DOHH2 (cell line): ENCODE data around the gene CYB561A3.

ENCODE experiments used
- H3F3A ChIP-seq: fragments of 200-600 bp; sonication (generic), shearing (Covaris generic); 2 replicates; pipeline ENCODE4 v1.6.0; 2016; ENCODE audit warnings: antibody characterized with exemption, mild to moderate bottlenecking; ENCODE audit not compliant: control insufficient read depth, insufficient read depth
- H3K27ac ChIP-seq: fragments of 200-600 bp; sonication (generic); 2 replicates; pipeline ENCODE4 v1.5.1; 2014; ENCODE audit warnings: low read depth, mild to moderate bottlenecking, low read length, moderate library complexity
- H3K27me3 ChIP-seq: fragments of 200-600 bp; sonication (generic); 2 replicates; pipeline ENCODE4 v1.6.1; 2014; ENCODE audit warnings: mild to moderate bottlenecking, low read length, mixed read lengths; ENCODE audit not compliant: control insufficient read depth
- H3K36me3 ChIP-seq: fragments of 200-600 bp; sonication (generic); 2 replicates; pipeline ENCODE4 v1.6.1; 2014; ENCODE audit warnings: mild to moderate bottlenecking, low read length, moderate library complexity, mixed read lengths; ENCODE audit not compliant: control insufficient read depth
- H3K4me1 ChIP-seq: fragments of 200-600 bp; sonication (generic); 2 replicates; pipeline ENCODE4 v1.6.1; 2014; ENCODE audit warnings: mild to moderate bottlenecking, low read length, mixed read lengths; ENCODE audit not compliant: control insufficient read depth
- H3K4me2 ChIP-seq: fragments of 200-600 bp; sonication (generic); 2 replicates; pipeline ENCODE4 v1.6.0; 2014; ENCODE audit warnings: mild to moderate bottlenecking, low read length, moderate library complexity
- H3K4me3 ChIP-seq: fragments of 200-600 bp; sonication (generic); 2 replicates; pipeline ENCODE4 v1.5.1; 2014; ENCODE audit warnings: mild to moderate bottlenecking, low read length, mixed read lengths
- H3K79me2 ChIP-seq: fragments of 200-600 bp; sonication (generic); 2 replicates; pipeline ENCODE4 v1.6.1; 2014; ENCODE audit warnings: mild to moderate bottlenecking, low read length, mixed read lengths; ENCODE audit not compliant: control insufficient read depth
- H3K9me2 ChIP-seq: fragments of 200-600 bp; sonication (generic); replicated peaks from 2 replicates; pipeline ENCODE4 v1.6.1; 2014; ENCODE audit warnings: mild to moderate bottlenecking, low read length, mixed read lengths; ENCODE audit not compliant: control insufficient read depth
- H3K9me3 ChIP-seq: fragments of 200-600 bp; sonication (generic); 2 replicates; pipeline ENCODE4 v1.6.1; 2014; ENCODE audit warnings: antibody characterized with exemption, low read length, mixed read lengths; ENCODE audit not compliant: control insufficient read depth, insufficient read depth
- H4K20me1 ChIP-seq: fragments of 200-600 bp; sonication (generic); 2 replicates; pipeline ENCODE4 v1.6.0; 2014; ENCODE audit warnings: low read depth, mild to moderate bottlenecking, antibody characterized with exemption, low read length, moderate library complexity; ENCODE audit not compliant: control insufficient read depth, insufficient read depth
- CTCF ChIP-seq: fragments of 200-600 bp; sonication (generic); IDR thresholded peaks from one replicate; pipeline ENCODE4 v1.5.1; 2014; ENCODE audit warnings: antibody characterized with exemption, mild to moderate bottlenecking, low read depth, low read length; ENCODE audit not compliant: poor library complexity, severe bottlenecking
- EZH2phosphoT487 ChIP-seq: fragments of 200-600 bp; sonication (generic); IDR thresholded peaks from 2 replicates; pipeline ENCODE4 v1.6.1; 2017; ENCODE audit warnings: borderline replicate concordance, mild to moderate bottlenecking, antibody characterized with exemption, low read length, moderate library complexity, mixed read lengths

Gene CYB561A3

GRCh38 chr11:61378713-61379313 is 17.1 kb upstream of the CYB561A3 start:
- Histone ChIP-seq H3K4me3 (no peak overlapping the region), H3K36me3 (peaks cover 8% of the 10 kb centered on the region), H3K27me3 (no peaks in the 10 kb centered on the region), H3K9me3 (no peaks in the 10 kb centered on the region), H4K20me1 (no peaks in the 10 kb centered on the region), H3K27ac (no peak overlapping the region), H3K4me1 (no peaks in the 10 kb centered on the region), H3K9me2 (no peaks in the 10 kb centered on the region), H3K4me2 (no peak overlapping the region), H3F3A (no peaks in the 10 kb centered on the region), H3K79me2 (no peaks in the 10 kb centered on the region)
- TF ChIP-seq CTCF (no peak), EZH2phosphoT487 (no peak)

- H3K9me2 ChIP-seq: no peaks in the 10 kb centered on the region
- H3K36me3 ChIP-seq: peaks cover 14% of the 10 kb centered on the region
- H3K4me2 ChIP-seq: no peak overlapping the region
- H3K27me3 ChIP-seq: no peaks in the 10 kb centered on the region
- H3K4me3 ChIP-seq: no peak overlapping the region
- TF ChIP-seq CTCF (no peak), EZH2phosphoT487 (no peak)
- no peaks in the 10 kb centered on the region for H3K9me3 ChIP-seq
- no peaks in the 10 kb centered on the region for H3F3A ChIP-seq
- no peak overlapping the region for H3K27ac ChIP-seq
- no peaks in the 10 kb centered on the region for H3K79me2 ChIP-seq
- H4K20me1 ChIP-seq: no peaks in the 10 kb centered on the region
- no peaks in the 10 kb centered on the region for H3K4me1 ChIP-seq
Observed at GRCh38 chr11:61377461-61378160, 15.9 kb upstream of the CYB561A3 start.

- Histone ChIP-seq H3F3A (0 out of 2 replicates have a peak, but pooled peaks cover 5% of the 10 kb centered on the region), H3K4me2 (no peak overlapping the region), H3K9me2 (no peaks in the 10 kb centered on the region), H3K27ac (no peak overlapping the region), H3K27me3 (no peaks in the 10 kb centered on the region), H3K9me3 (peaks cover 5% of the 10 kb centered on the region; the same call in 1 of the 2 replicates), H3K79me2 (no peaks in the 10 kb centered on the region), H3K4me1 (no peaks in the 10 kb centered on the region), H3K4me3 (no peak overlapping the region), H3K36me3 (peaks cover 23% of the 10 kb centered on the region), H4K20me1 (no peaks in the 10 kb centered on the region)
- TF ChIP-seq CTCF (no peak), EZH2phosphoT487 (no peak)
Observed at GRCh38 chr11:61375761-61376108, 14.1 kb upstream of the CYB561A3 start.
